NB4 (cell line): ENCODE data around the gene PDCD6IP.

ENCODE experiments used
- CTCF ChIP-seq: IDR thresholded peaks from one replicate; pipeline ENCODE4 v1.5.1; 2012; ENCODE audit warnings: low read depth, low read length
- MYC ChIP-seq: IDR thresholded peaks from 2 replicates; pipeline ENCODE4 v1.6.1; 2011; ENCODE audit warnings: low read depth, low read length
- POLR2A ChIP-seq: IDR thresholded peaks from 2 replicates; pipeline ENCODE4 v1.6.1; 2011; ENCODE audit warnings: mild to moderate bottlenecking; ENCODE audit not compliant: insufficient read length; ENCODE audit errors: extremely low read depth

GRCh38 chr3:33826688-33827087 lies 28.3 kb downstream of the PDCD6IP start:
- TF ChIP-seq CTCF: no peak
- no peak for TF ChIP-seq POLR2A
- no peak for TF ChIP-seq MYC
